Mammary epithelial cell (primary cell): ENCODE measurements around the gene PPP4C.

Experiments used
- EZH2 ChIP-seq: IDR thresholded peaks from 2 replicates; pipeline ENCODE4 v1.6.1; 2012; ENCODE audit warnings: low read length, inconsistent platforms, borderline replicate concordance
- TF ChIP-seq, protein P1 (sequence below), 2 donors: IDR thresholded peaks in 1 of 2; conservative IDR thresholded peaks in 1 of 2; 2 replicates each; pipeline ENCODE4 v1.5.1; 2011 to 2012; ENCODE audit warnings: inconsistent platforms in 2 of 2, low read length in 2 of 2, mild to moderate bottlenecking in 2 of 2, control low read depth in 1 of 2, low read depth in 1 of 2; ENCODE audit not compliant: insufficient read depth in 1 of 2; ENCODE audit errors: extremely low read depth in 1 of 2

DNA sequence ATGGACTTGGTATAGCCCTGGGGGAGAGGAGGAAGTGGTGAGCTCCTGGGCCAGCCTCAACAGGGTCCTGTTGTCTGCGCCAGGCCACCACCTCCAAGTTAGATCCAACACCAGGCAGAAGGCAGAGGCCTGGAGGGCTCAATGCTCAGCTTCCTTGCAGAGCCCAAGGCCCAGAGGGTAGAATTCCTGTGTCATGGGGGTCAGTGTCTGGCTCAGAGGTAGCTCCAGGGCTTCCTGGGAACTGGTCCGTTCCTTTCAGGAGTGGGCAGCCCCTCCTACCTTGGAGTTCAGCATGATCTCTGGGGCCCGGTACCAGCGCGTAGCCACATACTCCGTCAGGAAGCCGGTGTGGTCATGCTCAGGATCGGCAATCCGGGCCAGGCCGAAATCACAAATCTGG lies 42.0 kb downstream of the PPP4C start:
- no peak for TF ChIP-seq EZH2
- TF ChIP-seq, protein P1, sequence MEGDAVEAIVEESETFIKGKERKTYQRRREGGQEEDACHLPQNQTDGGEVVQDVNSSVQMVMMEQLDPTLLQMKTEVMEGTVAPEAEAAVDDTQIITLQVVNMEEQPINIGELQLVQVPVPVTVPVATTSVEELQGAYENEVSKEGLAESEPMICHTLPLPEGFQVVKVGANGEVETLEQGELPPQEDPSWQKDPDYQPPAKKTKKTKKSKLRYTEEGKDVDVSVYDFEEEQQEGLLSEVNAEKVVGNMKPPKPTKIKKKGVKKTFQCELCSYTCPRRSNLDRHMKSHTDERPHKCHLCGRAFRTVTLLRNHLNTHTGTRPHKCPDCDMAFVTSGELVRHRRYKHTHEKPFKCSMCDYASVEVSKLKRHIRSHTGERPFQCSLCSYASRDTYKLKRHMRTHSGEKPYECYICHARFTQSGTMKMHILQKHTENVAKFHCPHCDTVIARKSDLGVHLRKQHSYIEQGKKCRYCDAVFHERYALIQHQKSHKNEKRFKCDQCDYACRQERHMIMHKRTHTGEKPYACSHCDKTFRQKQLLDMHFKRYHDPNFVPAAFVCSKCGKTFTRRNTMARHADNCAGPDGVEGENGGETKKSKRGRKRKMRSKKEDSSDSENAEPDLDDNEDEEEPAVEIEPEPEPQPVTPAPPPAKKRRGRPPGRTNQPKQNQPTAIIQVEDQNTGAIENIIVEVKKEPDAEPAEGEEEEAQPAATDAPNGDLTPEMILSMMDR (conservative IDR thresholded peaks at IDR 0.05 in 1 of 2, IDR thresholded peaks at IDR 0.05 in 1 of 2; ENCODE audit: extremely low read depth in 1 of 2, insufficient read depth in 1 of 2, low read depth in 1 of 2, low read length in 2 of 2), result no peak
